Measurements from ENCODE around the gene TEX2. TPM values are rescaled to one million over a fixed set of nuclear protein-coding genes. Genes with fewer than 3 reads are reported as not detected.

TEX2 gene
- total and polyA plus RNA-seq, 2 of the 13 experiments (the other 11 are each of a cell fraction or from before 2014, with no cell fraction given), result 21.4 to 37.7 TPM

DNA sequence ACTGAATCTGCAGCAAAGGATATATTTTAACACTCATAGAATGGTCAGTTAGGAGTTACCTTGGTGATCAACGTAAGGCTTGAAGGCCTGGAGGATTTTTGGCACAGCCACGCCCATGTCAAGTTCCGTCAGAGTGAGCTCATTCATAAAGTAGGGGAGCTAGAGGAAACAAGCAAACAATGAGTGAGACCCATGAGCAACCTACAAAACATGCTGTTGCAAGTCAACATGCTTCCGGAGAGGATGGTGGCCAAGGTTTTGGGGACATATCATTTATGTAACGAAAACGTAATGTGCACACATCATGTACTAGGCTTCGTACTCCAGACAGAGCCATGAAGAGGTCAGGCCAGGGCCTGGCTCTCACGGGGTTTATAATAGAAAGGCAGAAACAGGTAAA is 92.0 kb downstream of the TEX2 start:
- BruUV-seq (replicated peaks), result no TSS peak
- 98% methylated on average over 8 of the region's 8 CpGs for WGBS (ENCODE audit: low lambda C conversion rate)
- TF ChIP-seq SRF (IDR thresholded peaks at IDR 0.05; ENCODE audit: low read depth, low read length) (no peak), ZBTB42 (CRISPR knock-in tag; IDR thresholded peaks at IDR 0.05) (no peak), TGIF2 (CRISPR knock-in tag; IDR thresholded peaks at IDR 0.05) (no peak), ZNF34 (CRISPR knock-in tag; IDR thresholded peaks at IDR 0.05; ENCODE audit: borderline replicate concordance) (no peak), ADNP (CRISPR knock-in tag; IDR thresholded peaks at IDR 0.05) (no peak), RXRB (CRISPR knock-in tag; IDR thresholded peaks at IDR 0.05; ENCODE audit: borderline replicate concordance) (no peak), ZC3H13 (CRISPR knock-in tag; IDR thresholded peaks at IDR 0.05) (no peak), ZNF160 (CRISPR knock-in tag; IDR thresholded peaks at IDR 0.05) (no peak), TBP (CRISPR knock-in tag; IDR thresholded peaks at IDR 0.05) (no peak), ZNF484 (CRISPR knock-in tag; IDR thresholded peaks at IDR 0.05; ENCODE audit: borderline replicate concordance, low read depth) (no peak), ONECUT2 (CRISPR knock-in tag; IDR thresholded peaks at IDR 0.05) (no peak), ZSCAN20 (CRISPR knock-in tag; IDR thresholded peaks at IDR 0.05; ENCODE audit: borderline replicate concordance) (no peak), ZMYM3 (CRISPR knock-in tag; IDR thresholded peaks at IDR 0.05) (no peak), SALL2 (CRISPR knock-in tag; IDR thresholded peaks at IDR 0.05) (no peak), ZNF530 (CRISPR knock-in tag; IDR thresholded peaks at IDR 0.05; ENCODE audit: low read depth) (no peak)
- TF ChIP-seq, protein P1, sequence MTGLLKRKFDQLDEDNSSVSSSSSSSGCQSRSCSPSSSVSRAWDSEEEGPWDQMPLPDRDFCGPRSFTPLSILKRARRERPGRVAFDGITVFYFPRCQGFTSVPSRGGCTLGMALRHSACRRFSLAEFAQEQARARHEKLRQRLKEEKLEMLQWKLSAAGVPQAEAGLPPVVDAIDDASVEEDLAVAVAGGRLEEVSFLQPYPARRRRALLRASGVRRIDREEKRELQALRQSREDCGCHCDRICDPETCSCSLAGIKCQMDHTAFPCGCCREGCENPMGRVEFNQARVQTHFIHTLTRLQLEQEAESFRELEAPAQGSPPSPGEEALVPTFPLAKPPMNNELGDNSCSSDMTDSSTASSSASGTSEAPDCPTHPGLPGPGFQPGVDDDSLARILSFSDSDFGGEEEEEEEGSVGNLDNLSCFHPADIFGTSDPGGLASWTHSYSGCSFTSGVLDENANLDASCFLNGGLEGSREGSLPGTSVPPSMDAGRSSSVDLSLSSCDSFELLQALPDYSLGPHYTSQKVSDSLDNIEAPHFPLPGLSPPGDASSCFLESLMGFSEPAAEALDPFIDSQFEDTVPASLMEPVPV (CRISPR knock-in tag; IDR thresholded peaks at IDR 0.05), result no peak
- TF ChIP-seq, protein P2, sequence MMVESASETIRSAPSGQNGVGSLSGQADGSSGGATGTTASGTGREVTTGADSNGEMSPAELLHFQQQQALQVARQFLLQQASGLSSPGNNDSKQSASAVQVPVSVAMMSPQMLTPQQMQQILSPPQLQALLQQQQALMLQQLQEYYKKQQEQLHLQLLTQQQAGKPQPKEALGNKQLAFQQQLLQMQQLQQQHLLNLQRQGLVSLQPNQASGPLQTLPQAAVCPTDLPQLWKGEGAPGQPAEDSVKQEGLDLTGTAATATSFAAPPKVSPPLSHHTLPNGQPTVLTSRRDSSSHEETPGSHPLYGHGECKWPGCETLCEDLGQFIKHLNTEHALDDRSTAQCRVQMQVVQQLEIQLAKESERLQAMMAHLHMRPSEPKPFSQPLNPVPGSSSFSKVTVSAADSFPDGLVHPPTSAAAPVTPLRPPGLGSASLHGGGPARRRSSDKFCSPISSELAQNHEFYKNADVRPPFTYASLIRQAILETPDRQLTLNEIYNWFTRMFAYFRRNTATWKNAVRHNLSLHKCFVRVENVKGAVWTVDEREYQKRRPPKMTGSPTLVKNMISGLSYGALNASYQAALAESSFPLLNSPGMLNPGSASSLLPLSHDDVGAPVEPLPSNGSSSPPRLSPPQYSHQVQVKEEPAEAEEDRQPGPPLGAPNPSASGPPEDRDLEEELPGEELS (CRISPR knock-in tag; IDR thresholded peaks at IDR 0.05), result no peak
- TF ChIP-seq, protein P3, sequence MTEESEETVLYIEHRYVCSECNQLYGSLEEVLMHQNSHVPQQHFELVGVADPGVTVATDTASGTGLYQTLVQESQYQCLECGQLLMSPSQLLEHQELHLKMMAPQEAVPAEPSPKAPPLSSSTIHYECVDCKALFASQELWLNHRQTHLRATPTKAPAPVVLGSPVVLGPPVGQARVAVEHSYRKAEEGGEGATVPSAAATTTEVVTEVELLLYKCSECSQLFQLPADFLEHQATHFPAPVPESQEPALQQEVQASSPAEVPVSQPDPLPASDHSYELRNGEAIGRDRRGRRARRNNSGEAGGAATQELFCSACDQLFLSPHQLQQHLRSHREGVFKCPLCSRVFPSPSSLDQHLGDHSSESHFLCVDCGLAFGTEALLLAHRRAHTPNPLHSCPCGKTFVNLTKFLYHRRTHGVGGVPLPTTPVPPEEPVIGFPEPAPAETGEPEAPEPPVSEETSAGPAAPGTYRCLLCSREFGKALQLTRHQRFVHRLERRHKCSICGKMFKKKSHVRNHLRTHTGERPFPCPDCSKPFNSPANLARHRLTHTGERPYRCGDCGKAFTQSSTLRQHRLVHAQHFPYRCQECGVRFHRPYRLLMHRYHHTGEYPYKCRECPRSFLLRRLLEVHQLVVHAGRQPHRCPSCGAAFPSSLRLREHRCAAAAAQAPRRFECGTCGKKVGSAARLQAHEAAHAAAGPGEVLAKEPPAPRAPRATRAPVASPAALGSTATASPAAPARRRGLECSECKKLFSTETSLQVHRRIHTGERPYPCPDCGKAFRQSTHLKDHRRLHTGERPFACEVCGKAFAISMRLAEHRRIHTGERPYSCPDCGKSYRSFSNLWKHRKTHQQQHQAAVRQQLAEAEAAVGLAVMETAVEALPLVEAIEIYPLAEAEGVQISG (CRISPR knock-in tag; IDR thresholded peaks at IDR 0.05), result no peak
- TF ChIP-seq, protein P4, sequence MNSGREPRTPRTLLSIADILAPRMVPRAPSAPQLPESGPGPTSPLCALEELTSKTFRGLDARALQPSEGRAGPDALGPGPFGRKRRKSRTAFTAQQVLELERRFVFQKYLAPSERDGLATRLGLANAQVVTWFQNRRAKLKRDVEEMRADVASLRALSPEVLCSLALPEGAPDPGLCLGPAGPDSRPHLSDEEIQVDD (CRISPR knock-in tag; IDR thresholded peaks at IDR 0.05; ENCODE audit: borderline replicate concordance), result no peak
- TF ChIP-seq, protein P5, sequence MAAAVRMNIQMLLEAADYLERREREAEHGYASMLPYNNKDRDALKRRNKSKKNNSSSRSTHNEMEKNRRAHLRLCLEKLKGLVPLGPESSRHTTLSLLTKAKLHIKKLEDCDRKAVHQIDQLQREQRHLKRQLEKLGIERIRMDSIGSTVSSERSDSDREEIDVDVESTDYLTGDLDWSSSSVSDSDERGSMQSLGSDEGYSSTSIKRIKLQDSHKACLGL (CRISPR knock-in tag; IDR thresholded peaks at IDR 0.05), result no peak
- ChIA-PET POLR2A (interaction anchor here (3.2 kb wide), 1 partner anchor 25 kb away, joined by 8 read pairs; no protein-coding TSS in a partner anchor), CTCF (ENCODE audit: low intra/inter-chr PET ratio, low total read pairs) (no interaction called here)
- Histone ChIP-seq H3K36me3 (replicated peaks in 1 of 2; ENCODE audit: control insufficient read depth in 1 of 2, insufficient read depth in 2 of 2, low read length in 2 of 2) (peaks cover 23 to 39% of the 10 kb centered on the region in 2 experiments), H3K79me2 (ENCODE audit: insufficient read depth, low read length) (no peaks in the 10 kb centered on the region), H3K9ac (ENCODE audit: insufficient read depth, low read depth, low read length) (no peak overlapping the region), H3K4me2 (ENCODE audit: low read depth, low read length) (no peak overlapping the region), H3K9me3 (ENCODE audit: low read length) (no peaks in the 10 kb centered on the region), H3K27me3 (ENCODE audit: control insufficient read depth in 1 of 2, insufficient read depth in 2 of 2, low read length in 2 of 2) (no peaks in the 10 kb centered on the region), H3K27ac (ENCODE audit: extremely low read length, insufficient read depth, low read length) (no peak overlapping the region), H3K4me1 (ENCODE audit: insufficient read depth, low read length) (peaks cover 2% of the 10 kb centered on the region; the same call in 1 of the 2 replicates), H2AFZ (ENCODE audit: low read length) (no peak overlapping the region), H4K20me1 (ENCODE audit: insufficient read depth, low read length) (no peaks in the 10 kb centered on the region), H3K4me3 (replicated peaks in 1 of 3; ENCODE audit: insufficient read depth in 1 of 3, low read depth in 2 of 3, low read length in 3 of 3) (no peak overlapping the region)
- in situ Hi-C loops (cut with HindIII; ENCODE audit: extremely low pct_ligation_motif_present, low pct_unique_long_range_greater_than_20kb) (no loop called here), intact Hi-C loops (cut with micrococcal nuclease; ENCODE audit: unreplicated experiment) (no loop called here)
- DNase-seq (ENCODE audit: low spot score) (no peak), ATAC-seq (no peak), FAIRE-seq (no peak)

Measured in HepG2 (cell line).